GM12891 (cell line): ENCODE measurements around the gene SMIM44.

Experiments
- PAX5 ChIP-seq: IDR thresholded peaks from 2 replicates; pipeline ENCODE4 v1.6.1; 2011; ENCODE audit warnings: low read length, moderate library complexity, mild to moderate bottlenecking; ENCODE audit not compliant: insufficient read depth, severe bottlenecking
- POLR2A ChIP-seq: IDR thresholded peaks from 2 replicates; pipeline ENCODE4 v1.6.1; 2011; ENCODE audit warnings: low read depth, low read length, control low read depth
- POLR2AphosphoS5 ChIP-seq: IDR thresholded peaks from 2 replicates; pipeline ENCODE4 v1.6.1; 2011; ENCODE audit warnings: low read depth, low read length, control low read depth
- SPI1 ChIP-seq: IDR thresholded peaks from 2 replicates; pipeline ENCODE4 v1.6.1; 2011; ENCODE audit warnings: low read depth, low read length, control low read depth
- TAF1 ChIP-seq: IDR thresholded peaks from 2 replicates; pipeline ENCODE4 v1.6.1; 2011; ENCODE audit warnings: low read depth, low read length, control low read depth

DNA sequence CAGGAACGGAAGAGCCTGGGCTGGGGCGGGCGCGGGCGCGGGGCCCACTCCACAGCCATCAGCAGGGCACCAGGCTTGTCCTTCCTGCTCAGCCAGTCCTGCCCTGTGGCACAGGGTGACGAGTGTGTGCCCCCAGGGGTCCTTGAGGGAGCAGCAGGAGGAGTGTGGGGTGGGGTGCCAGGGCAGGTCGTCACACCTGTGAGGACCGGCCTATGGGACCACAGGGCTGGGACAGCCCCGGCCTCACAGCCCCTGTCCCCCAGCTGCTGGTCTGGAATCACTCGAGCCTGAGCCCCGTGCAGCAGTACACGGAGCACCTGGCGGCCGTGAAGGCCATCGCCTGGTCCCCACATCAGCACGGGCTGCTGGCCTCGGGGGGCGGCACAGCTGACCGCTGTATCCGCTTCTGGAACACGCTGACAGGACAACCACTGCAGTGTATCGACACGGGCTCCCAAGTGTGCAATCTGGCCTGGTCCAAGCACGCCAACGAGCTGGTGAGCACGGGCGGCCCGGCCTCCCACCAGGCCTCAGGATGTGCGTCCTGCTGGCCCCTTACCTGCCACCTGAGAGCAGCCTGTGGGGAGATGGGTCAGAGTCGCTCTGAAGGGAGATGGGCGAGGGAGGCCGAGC lies 49.0 kb upstream of the SMIM44 start:
- TF ChIP-seq POLR2A (no peak), PAX5 (no peak), POLR2AphosphoS5 (no peak), SPI1 (no peak), TAF1 (no peak)
